Stimulated activated naive CD8-positive, alpha-beta T cell treated with anti-CD3 and anti-CD28 coated beads, Interleukin-15, amount 100 ng/mL, for 72 hours (primary cell): ENCODE data around the gene PSMB3.
"Not testable (repeated sequence)": the region's sequence is repeated elsewhere in the genome, so short reads cannot be mapped to it uniquely, and the experiment has no call there.

ENCODE experiments used
- ATAC-seq: fragments of 150-1000 bp; cut with Tn5 transposase; 2 replicates; pipeline ENCODE4 v1.10.0; 2021; ENCODE audit warnings: mild to moderate bottlenecking, moderate library complexity
- DNase-seq, 2 donors: peaks; one replicate each; pipeline ENCODE4 v3.0.0; 2021 to 2022
- H3K27ac Mint-ChIP-seq, 2 donors: one replicate each; pipeline ENCODE4 v1.8.0; 2022; ENCODE audit warnings: mild to moderate bottlenecking in 2 of 2, mixed read lengths in 2 of 2, moderate library complexity in 2 of 2
- H3K27me3 Mint-ChIP-seq: one replicate; pipeline ENCODE4 v1.8.0; 2022; ENCODE audit warnings: mixed read lengths
- H3K4me1 Mint-ChIP-seq: one replicate; pipeline ENCODE4 v1.8.0; 2022; ENCODE audit warnings: mild to moderate bottlenecking, mixed read lengths
- H3K4me3 Mint-ChIP-seq, 2 donors: one replicate each; pipeline ENCODE4 v1.8.0; 2022; ENCODE audit warnings: mild to moderate bottlenecking in 2 of 2, mixed read lengths in 2 of 2, moderate library complexity in 1 of 2
- H3K9me3 Mint-ChIP-seq, 2 donors: one replicate each; pipeline ENCODE4 v1.8.0; 2022; ENCODE audit warnings: mixed read lengths in 2 of 2

The PSMB3 gene

GRCh38 chr17:38750312-38751121, 2.0 kb upstream of the PSMB3 start:
- no peaks in the 10 kb centered on the region for H3K9me3 Mint-ChIP-seq
- peak overlapping the region in 1 of 2 donors; percentile 12 for H3K27ac Mint-ChIP-seq

GRCh38 chr17:38751144-38751807, 1.3 kb upstream of the PSMB3 start:
- no peak for ATAC-seq
- peaks cover 61% of the 10 kb centered on the region for H3K4me1 Mint-ChIP-seq
- DNase-seq, result peak in 1 of 2 donors; percentile 16
- no peaks in the 10 kb centered on the region for H3K9me3 Mint-ChIP-seq
- H3K27ac Mint-ChIP-seq, result peak overlapping the region; percentile 98 to 99
- H3K4me3 Mint-ChIP-seq, result peak overlapping the region; percentile 90 to 94
- peaks cover 49% of the 10 kb centered on the region for H3K27me3 Mint-ChIP-seq

More at GRCh38 chr17:38750312-38751121, 2.0 kb upstream of the PSMB3 start:
- no peak for ATAC-seq
- peaks cover 56% of the 10 kb centered on the region for H3K27me3 Mint-ChIP-seq
- DNase-seq, result peak in 1 of 2 donors; percentile 28
- peak overlapping the region; percentile 90 to 94 for H3K4me3 Mint-ChIP-seq
- peaks cover 67% of the 10 kb centered on the region for H3K4me1 Mint-ChIP-seq

- Mint-ChIP-seq H3K27ac (peak overlapping the region; percentile 98 to 99), H3K27me3 (peaks cover 43% of the 10 kb centered on the region), H3K9me3 (no peaks in the 10 kb centered on the region), H3K4me1 (peaks cover 55% of the 10 kb centered on the region), H3K4me3 (peak overlapping the region; percentile 90 to 94)
- ATAC-seq, result peak; percentile 53
- DNase-seq, result peak; percentile 87 to 92
These were observed 683 bp upstream of the PSMB3 start for GRCh38 chr17:38751808-38752307.

GRCh38 chr17:38753071-38753506, 548 bp downstream of the PSMB3 start:
- Mint-ChIP-seq H3K4me1 (peaks cover 45% of the 10 kb centered on the region), H3K27ac (peak overlapping the region; percentile 98 to 99), H3K4me3 (peak overlapping the region; percentile 90 to 94), H3K27me3 (peaks cover 31% of the 10 kb centered on the region), H3K9me3 (no peaks in the 10 kb centered on the region)
- DNase-seq, result no peak
- ATAC-seq, result no peak

GRCh38 chr17:38761612-38762011, 9.1 kb downstream of the PSMB3 start:
- Mint-ChIP-seq H3K4me1 (peaks cover 20% of the 10 kb centered on the region), H3K27ac (peak overlapping the region; percentile 66 to 75), H3K27me3 (no peaks in the 10 kb centered on the region), H3K9me3 (no peaks in the 10 kb centered on the region), H3K4me3 (no peak overlapping the region)
- peak; percentile 77 for ATAC-seq
- peak; percentile 29 to 52 for DNase-seq

- peak overlapping the region; percentile 73 to 75 for H3K27ac Mint-ChIP-seq
- H3K9me3 Mint-ChIP-seq, result no peaks in the 10 kb centered on the region
- H3K4me1 Mint-ChIP-seq, result peaks cover 21% of the 10 kb centered on the region
- no peaks in the 10 kb centered on the region for H3K27me3 Mint-ChIP-seq
- DNase-seq, result no peak
- H3K4me3 Mint-ChIP-seq, result no peak overlapping the region
- ATAC-seq, result no peak
These were observed 9.7 kb downstream of the PSMB3 start for GRCh38 chr17:38762231-38762630.

GRCh38 chr17:38766341-38766740, 13.8 kb downstream of the PSMB3 start:
- H3K9me3 Mint-ChIP-seq, result no peaks in the 10 kb centered on the region
- no peaks in the 10 kb centered on the region for H3K27me3 Mint-ChIP-seq
- no peak for DNase-seq
- H3K4me3 Mint-ChIP-seq, result no peak overlapping the region
- no peak for ATAC-seq
- peaks cover 18% of the 10 kb centered on the region for H3K4me1 Mint-ChIP-seq
- peak overlapping the region; percentile 58 to 75 for H3K27ac Mint-ChIP-seq

- Mint-ChIP-seq H3K4me1 (peaks cover 12% of the 10 kb centered on the region), H3K27ac (peak overlapping the region; percentile 50 to 95), H3K27me3 (no peaks in the 10 kb centered on the region), H3K4me3 (no peak overlapping the region), H3K9me3 (no peaks in the 10 kb centered on the region)
- DNase-seq, result no peak
- ATAC-seq, result no peak
These were observed 15.9 kb downstream of the PSMB3 start for GRCh38 chr17:38768417-38768816.

GRCh38 chr17:38773258-38773657, 20.7 kb downstream of the PSMB3 start:
- Mint-ChIP-seq H3K27me3 (no peaks in the 10 kb centered on the region), H3K27ac (no peak overlapping the region), H3K4me3 (no peak overlapping the region), H3K4me1 (no peaks in the 10 kb centered on the region), H3K9me3 (no peaks in the 10 kb centered on the region)
- DNase-seq (no peak), ATAC-seq (no peak)

GRCh38 chr17:38777641-38778250, 25.2 kb downstream of the PSMB3 start:
- no peaks in the 10 kb centered on the region for H3K4me1 Mint-ChIP-seq
- DNase-seq (no peak), ATAC-seq (no peak)
- H3K27ac Mint-ChIP-seq, result no peak overlapping the region
- no peaks in the 10 kb centered on the region for H3K9me3 Mint-ChIP-seq
- H3K27me3 Mint-ChIP-seq, result no peaks in the 10 kb centered on the region
- no peak overlapping the region for H3K4me3 Mint-ChIP-seq

GRCh38 chr17:38779965-38780752, 27.6 kb downstream of the PSMB3 start:
- no peaks in the 10 kb centered on the region for H3K27me3 Mint-ChIP-seq
- peak overlapping the region in 1 of 2 donors; percentile 63 for H3K27ac Mint-ChIP-seq
- peaks cover 5% of the 10 kb centered on the region for H3K4me1 Mint-ChIP-seq
- no peak overlapping the region for H3K4me3 Mint-ChIP-seq
- DNase-seq (no peak), ATAC-seq (no peak)
- H3K9me3 Mint-ChIP-seq, result no peaks in the 10 kb centered on the region

GRCh38 chr17:38783227-38783626, 30.7 kb downstream of the PSMB3 start:
- H3K9me3 Mint-ChIP-seq, result no peaks in the 10 kb centered on the region
- no peak overlapping the region for H3K4me3 Mint-ChIP-seq
- DNase-seq (no peak), ATAC-seq (no peak)
- H3K4me1 Mint-ChIP-seq, result peaks cover 5% of the 10 kb centered on the region
- no peak overlapping the region for H3K27ac Mint-ChIP-seq
- H3K27me3 Mint-ChIP-seq, result no peaks in the 10 kb centered on the region

- no peaks in the 10 kb centered on the region for H3K9me3 Mint-ChIP-seq
- H3K4me1 Mint-ChIP-seq, result peaks cover 12% of the 10 kb centered on the region
- ATAC-seq, result no peak
These were observed 33.8 kb downstream of the PSMB3 start for GRCh38 chr17:38786372-38786771.

GRCh38 chr17:38787999-38788398, 35.5 kb downstream of the PSMB3 start:
- H3K4me3 Mint-ChIP-seq, DNase-seq, H3K9me3 Mint-ChIP-seq, ATAC-seq, H3K27me3 Mint-ChIP-seq: not testable (repeated sequence)
- Mint-ChIP-seq H3K27ac (peak overlapping the region; percentile 46 to 59), H3K4me1 (peaks cover 12% of the 10 kb centered on the region)

More at GRCh38 chr17:38786372-38786771, 33.8 kb downstream of the PSMB3 start:
- H3K27me3 Mint-ChIP-seq, result no peaks in the 10 kb centered on the region
- no peak overlapping the region for H3K4me3 Mint-ChIP-seq
- H3K27ac Mint-ChIP-seq, result no peak overlapping the region
- no peak for DNase-seq

- peaks cover 14% of the 10 kb centered on the region for H3K4me1 Mint-ChIP-seq
- H3K27ac Mint-ChIP-seq, result peak overlapping the region in 1 of 2 donors; percentile 55
- no peaks in the 10 kb centered on the region for H3K9me3 Mint-ChIP-seq
- no peak overlapping the region for H3K4me3 Mint-ChIP-seq
- ATAC-seq, result no peak
- DNase-seq, result no peak
- no peaks in the 10 kb centered on the region for H3K27me3 Mint-ChIP-seq
These were observed 36.6 kb downstream of the PSMB3 start for GRCh38 chr17:38789185-38789584.
